ENCODE results near the gene TM4SF18. TPM values are rescaled to one million over a fixed set of nuclear protein-coding genes. Genes with fewer than 3 reads are reported as not detected.

The TM4SF18 gene
- polyA plus RNA-seq, 1 experiment = 0.11 TPM

GRCh38 chr3:149332771-149333170 is 665 bp downstream of the TM4SF18 start:
- Histone ChIP-seq H3K36me3 (ENCODE audit: control insufficient read depth, insufficient read depth, low read length) (no peaks in the 10 kb centered on the region), H3K27me3 (ENCODE audit: control insufficient read depth, insufficient read depth, low read length) (no peaks in the 10 kb centered on the region), H3K4me3 (ENCODE audit: low read depth, low read length) (no peak overlapping the region)
- ChIA-PET CTCF (interaction anchor here (1.0 to 1.8 kb wide), 6 partner anchors 60 to 377 kb away, joined by 3 to 12 read pairs (median 5); no protein-coding TSS in a partner anchor), POLR2A (no interaction called here)
- no peak for DNase-seq (ENCODE audit: low read depth)
- no peak for TF ChIP-seq CTCF (IDR thresholded peaks at IDR 0.05; ENCODE audit: insufficient read depth, low read depth, low read length)

GRCh38 chr3:149332227-149332765 is 1.1 kb downstream of the TM4SF18 start:
- no peaks in the 10 kb centered on the region for H3K27me3 ChIP-seq (ENCODE audit: control insufficient read depth, insufficient read depth, low read length)
- POLR2A ChIA-PET = no interaction called here
- no peak overlapping the region for H3K4me3 ChIP-seq (ENCODE audit: low read depth, low read length)
- DNase-seq (ENCODE audit: low read depth) = no peak
- TF ChIP-seq CTCF (IDR thresholded peaks at IDR 0.05; ENCODE audit: insufficient read depth, low read depth, low read length) = no peak
- no peaks in the 10 kb centered on the region for H3K36me3 ChIP-seq (ENCODE audit: control insufficient read depth, insufficient read depth, low read length)
- CTCF ChIA-PET = interaction anchor here (1.0 to 1.8 kb wide), 6 partner anchors 10 to 377 kb away, joined by 3 to 12 read pairs (median 5); no protein-coding TSS in a partner anchor

GRCh38 chr3:149331396-149331795 is 2.0 kb downstream of the TM4SF18 start:
- Histone ChIP-seq H3K27me3 (ENCODE audit: control insufficient read depth, insufficient read depth, low read length) (no peaks in the 10 kb centered on the region), H3K4me3 (ENCODE audit: low read depth, low read length) (no peak overlapping the region), H3K36me3 (ENCODE audit: control insufficient read depth, insufficient read depth, low read length) (no peaks in the 10 kb centered on the region)
- ChIA-PET CTCF (interaction anchor here (0.6 to 1.8 kb wide), 5 partner anchors 11 to 376 kb away, joined by 3 to 12 read pairs (median 4); no protein-coding TSS in a partner anchor), POLR2A (no interaction called here)
- no peak for DNase-seq (ENCODE audit: low read depth)
- no peak for TF ChIP-seq CTCF (IDR thresholded peaks at IDR 0.05; ENCODE audit: insufficient read depth, low read depth, low read length)

GRCh38 chr3:149330609-149331331 is 2.7 kb downstream of the TM4SF18 start:
- POLR2A ChIA-PET = no interaction called here
- no peaks in the 10 kb centered on the region for H3K36me3 ChIP-seq (ENCODE audit: control insufficient read depth, insufficient read depth, low read length)
- CTCF ChIA-PET = interaction anchor here (0.6 to 1.3 kb wide), 3 partner anchors 12 to 150 kb away, joined by 3 to 4 read pairs (median 4); no protein-coding TSS in a partner anchor

More at GRCh38 chr3:149330609-149331331, 2.7 kb downstream of the TM4SF18 start:
- no peak for TF ChIP-seq CTCF (IDR thresholded peaks at IDR 0.05; ENCODE audit: insufficient read depth, low read depth, low read length)
- no peak for DNase-seq (ENCODE audit: low read depth)
- Histone ChIP-seq H3K27me3 (ENCODE audit: control insufficient read depth, insufficient read depth, low read length) (no peaks in the 10 kb centered on the region), H3K4me3 (ENCODE audit: low read depth, low read length) (no peak overlapping the region)

Data from BJ (cell line).